Measurements from ENCODE around the gene NEO1.

- TF ChIP-seq POLR2AphosphoS5 (IDR thresholded peaks at IDR 0.05; ENCODE audit: low read depth, low read length) (no peak), TAF1 (IDR thresholded peaks at IDR 0.05; ENCODE audit: borderline replicate concordance, low read depth, low read length) (no peak)
Measured at GRCh38 chr15:73028031-73028430, 24.2 kb upstream of the NEO1 start.

All from GM12892 (cell line).